GM12865 (cell line): Measurements from ENCODE around the gene ZNF280D.
"Not testable (repeated sequence)": the region's sequence is repeated elsewhere in the genome, so short reads cannot be mapped to it uniquely, and the experiment has no call there.

Experiments used
- DNase-seq: peaks from one replicate; pipeline ENCODE4 v3.0.0; 2010; ENCODE audit warnings: low read depth
- H3K4me3 ChIP-seq: 2 replicates; pipeline ENCODE4 v1.5.1; 2011; ENCODE audit warnings: mild to moderate bottlenecking, low read depth, low read length, control low read depth
- TF ChIP-seq, protein P1 (sequence below): IDR thresholded peaks from 2 replicates; pipeline ENCODE4 v1.5.1; 2011; ENCODE audit warnings: low read length, control low read depth, low read depth, inconsistent platforms; ENCODE audit not compliant: insufficient read depth; ENCODE audit errors: missing control alignments

Gene ZNF280D

GRCh38 chr15:56733136-56734012, at the start of gene ZNF280D:
Gene ZNF280D, minus strand, starts transcription at chr15:56733509. Its CDS starts 26,400 bp downstream, at chr15:56707109.
- peak; percentile 96 for DNase-seq
- TF ChIP-seq, protein P1, sequence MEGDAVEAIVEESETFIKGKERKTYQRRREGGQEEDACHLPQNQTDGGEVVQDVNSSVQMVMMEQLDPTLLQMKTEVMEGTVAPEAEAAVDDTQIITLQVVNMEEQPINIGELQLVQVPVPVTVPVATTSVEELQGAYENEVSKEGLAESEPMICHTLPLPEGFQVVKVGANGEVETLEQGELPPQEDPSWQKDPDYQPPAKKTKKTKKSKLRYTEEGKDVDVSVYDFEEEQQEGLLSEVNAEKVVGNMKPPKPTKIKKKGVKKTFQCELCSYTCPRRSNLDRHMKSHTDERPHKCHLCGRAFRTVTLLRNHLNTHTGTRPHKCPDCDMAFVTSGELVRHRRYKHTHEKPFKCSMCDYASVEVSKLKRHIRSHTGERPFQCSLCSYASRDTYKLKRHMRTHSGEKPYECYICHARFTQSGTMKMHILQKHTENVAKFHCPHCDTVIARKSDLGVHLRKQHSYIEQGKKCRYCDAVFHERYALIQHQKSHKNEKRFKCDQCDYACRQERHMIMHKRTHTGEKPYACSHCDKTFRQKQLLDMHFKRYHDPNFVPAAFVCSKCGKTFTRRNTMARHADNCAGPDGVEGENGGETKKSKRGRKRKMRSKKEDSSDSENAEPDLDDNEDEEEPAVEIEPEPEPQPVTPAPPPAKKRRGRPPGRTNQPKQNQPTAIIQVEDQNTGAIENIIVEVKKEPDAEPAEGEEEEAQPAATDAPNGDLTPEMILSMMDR: no peak
- H3K4me3 ChIP-seq: peak within 1 kb of the TSS; percentile 98

- no peak for DNase-seq
- TF ChIP-seq, protein P1: no peak
- no peak overlapping the region for H3K4me3 ChIP-seq
These were observed 49.0 kb upstream of the ZNF280D start for GRCh38 chr15:56782306-56782705.

GRCh38 chr15:56781666-56782065, 48.4 kb upstream of the ZNF280D start:
- TF ChIP-seq, protein P1: no peak
- DNase-seq: no peak
- no peak overlapping the region for H3K4me3 ChIP-seq

- H3K4me3 ChIP-seq: not testable (repeated sequence)
- DNase-seq: peak; percentile 51
These were observed 46.9 kb upstream of the ZNF280D start for GRCh38 chr15:56780102-56780725.

- H3K4me3 ChIP-seq, DNase-seq: not testable (repeated sequence)
These were observed 46.1 kb upstream of the ZNF280D start for GRCh38 chr15:56779449-56779848.

DNA sequence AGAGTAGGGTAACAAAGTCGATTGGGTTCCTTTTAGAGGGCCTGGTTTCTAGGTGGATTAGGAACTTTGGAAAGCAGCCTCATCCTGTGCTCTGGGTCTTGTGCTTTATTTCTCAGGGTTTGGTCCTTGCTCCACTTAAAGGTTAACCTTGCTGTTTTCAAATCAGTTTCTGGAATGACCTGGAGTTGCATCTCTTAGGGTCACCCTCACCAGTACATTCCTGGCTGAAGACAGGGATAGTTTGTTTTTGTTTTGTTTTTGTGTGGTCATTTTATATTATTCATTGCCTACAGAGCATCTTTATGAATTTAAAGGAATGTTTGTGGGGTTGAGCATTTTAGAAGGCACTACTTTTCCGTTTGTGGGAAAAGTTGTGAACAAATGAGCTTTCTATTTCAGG, 45.5 kb upstream of the ZNF280D start:
- TF ChIP-seq, protein P1: no peak
- H3K4me3 ChIP-seq: no peak overlapping the region
- DNase-seq: no peak

DNA sequence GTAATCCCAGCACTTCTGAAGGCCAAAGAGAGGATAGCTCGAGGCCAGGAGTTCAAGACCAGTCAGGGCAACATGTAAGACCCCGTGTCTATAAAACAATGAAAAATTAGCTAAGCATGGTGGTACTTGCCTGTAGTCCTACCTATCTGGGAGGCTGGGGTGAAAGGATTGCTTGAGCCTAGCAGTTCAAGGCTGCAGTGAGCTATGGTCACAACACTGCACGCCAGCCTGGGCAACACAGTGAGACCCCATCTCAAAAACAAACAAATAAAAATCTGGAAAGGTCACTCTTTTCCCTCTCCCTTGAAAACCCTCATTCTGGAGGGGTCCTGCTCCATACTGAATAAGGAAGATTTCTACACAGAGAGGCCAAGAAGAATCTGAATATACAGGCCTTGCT, 43.5 kb upstream of the ZNF280D start:
- TF ChIP-seq, protein P1: no peak
- DNase-seq: no peak
- no peak overlapping the region for H3K4me3 ChIP-seq

GRCh38 chr15:56775641-56776040, 42.3 kb upstream of the ZNF280D start:
- TF ChIP-seq, protein P1: no peak
- no peak overlapping the region for H3K4me3 ChIP-seq
- peak; percentile 21 for DNase-seq
